NT2/D1 (cell line): Measurements from ENCODE around the gene APP.

Experiments used
- DNase-seq: peaks from one replicate; pipeline ENCODE4 v3.0.0-alpha.2; 2011; ENCODE audit warnings: low read depth, low spot score
- H3K27me3 ChIP-seq: 2 replicates; pipeline ENCODE4 v1.6.0; 2011; ENCODE audit warnings: mild to moderate bottlenecking; ENCODE audit not compliant: insufficient read length, insufficient read depth
- H3K36me3 ChIP-seq: 2 replicates; pipeline ENCODE4 v1.6.1; 2011; ENCODE audit warnings: mild to moderate bottlenecking, low read length, mixed read lengths; ENCODE audit not compliant: insufficient read depth, insufficient read length
- H3K4me1 ChIP-seq: 2 replicates; pipeline ENCODE4 v1.5.1; 2011; ENCODE audit not compliant: insufficient read depth, insufficient read length
- H3K4me3 ChIP-seq: 2 replicates; pipeline ENCODE4 v1.5.1; 2011; ENCODE audit warnings: low read depth; ENCODE audit not compliant: insufficient read length
- H3K9ac ChIP-seq: 2 replicates; pipeline ENCODE4 v1.6.0; 2011; ENCODE audit warnings: low read depth; ENCODE audit not compliant: insufficient read length
- H3K9me3 ChIP-seq: 2 replicates; pipeline ENCODE4 v1.5.1; 2011; ENCODE audit warnings: mild to moderate bottlenecking, low read length; ENCODE audit not compliant: insufficient read depth
- SUZ12 ChIP-seq: IDR thresholded peaks from 2 replicates; pipeline ENCODE4 v1.6.1; 2011; ENCODE audit not compliant: insufficient read length, insufficient read depth; ENCODE audit errors: extremely low read depth
- YY1 ChIP-seq: IDR thresholded peaks from 2 replicates; pipeline ENCODE4 v1.6.1; 2011; ENCODE audit not compliant: insufficient read length, insufficient read depth
- ZNF274 ChIP-seq: IDR thresholded peaks from 2 replicates; pipeline ENCODE4 v1.6.1; 2011; ENCODE audit warnings: mild to moderate bottlenecking, low read depth, low read length

The APP gene

DNA sequence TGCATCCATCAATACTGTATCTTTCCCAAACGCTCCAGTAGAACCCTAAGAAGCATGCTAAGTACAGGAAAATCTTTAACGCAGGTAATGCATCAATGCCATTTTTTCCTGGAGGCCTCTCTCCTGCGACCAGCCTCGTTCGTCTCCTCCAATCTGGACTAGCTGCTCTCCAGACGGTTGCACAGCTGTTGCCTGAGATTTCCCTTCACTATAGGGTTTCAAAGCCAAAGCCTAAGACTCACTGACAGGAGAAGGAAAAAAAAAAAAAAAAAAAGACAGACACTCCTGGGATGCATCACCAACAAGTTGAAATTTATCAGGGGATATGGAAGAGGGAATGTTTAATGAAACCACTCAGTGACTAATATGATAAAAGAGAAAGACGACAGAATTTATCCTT lies 93.0 kb downstream of the APP start:
- H3K9me3 ChIP-seq = no peaks in the 10 kb centered on the region
- H3K4me3 ChIP-seq = no peak overlapping the region
- no peak overlapping the region for H3K9ac ChIP-seq
- peaks cover 4% of the 10 kb centered on the region for H3K36me3 ChIP-seq
- H3K27me3 ChIP-seq = no peaks in the 10 kb centered on the region
- H3K4me1 ChIP-seq = no peaks in the 10 kb centered on the region
- no peak for DNase-seq
- TF ChIP-seq SUZ12 = no peak
- no peak for TF ChIP-seq YY1
- no peak for TF ChIP-seq ZNF274

DNA sequence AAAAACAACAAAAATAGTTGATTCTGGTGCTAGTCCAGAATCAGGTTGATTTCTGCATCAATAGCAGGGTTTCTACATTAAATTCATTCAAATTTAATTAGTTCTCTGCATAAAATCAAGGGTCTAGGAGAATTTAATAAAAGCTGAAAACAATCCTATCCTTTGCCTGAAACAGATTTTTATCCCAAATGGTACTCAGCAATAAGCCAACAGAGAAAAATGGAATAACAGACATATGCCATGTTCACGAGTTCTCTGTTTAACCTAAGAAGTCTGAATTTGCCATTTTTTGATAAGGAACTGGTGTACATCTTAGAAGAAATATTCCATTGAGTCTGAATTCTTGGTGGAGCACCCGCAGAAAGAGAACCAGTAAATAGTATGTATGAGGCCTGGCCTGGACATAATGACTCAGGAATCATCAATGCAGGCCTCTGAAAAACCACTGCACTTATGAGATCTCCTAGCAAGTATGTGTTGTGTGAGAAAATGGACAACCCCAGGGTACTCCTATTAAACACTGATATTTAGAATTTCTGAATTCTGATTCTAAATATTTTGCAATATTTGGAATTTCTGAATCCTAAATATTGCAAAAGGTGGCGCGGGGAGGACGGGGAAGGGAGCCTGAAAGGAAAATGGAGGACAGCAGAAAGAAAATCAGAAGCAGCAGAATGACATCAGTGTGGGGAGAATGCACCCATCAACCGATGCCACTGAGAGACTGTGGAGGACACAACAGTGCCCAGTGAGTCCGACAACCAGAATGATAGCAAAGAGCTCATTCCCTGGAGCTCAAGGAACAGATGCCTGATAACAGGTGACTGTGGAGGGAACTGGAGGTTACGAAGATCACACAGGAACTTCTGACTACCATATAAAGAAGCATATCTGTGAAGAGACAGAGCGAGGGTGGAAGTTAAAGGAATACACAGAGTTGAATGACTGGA lies 97.6 kb downstream of the APP start:
- no peak overlapping the region for H3K4me3 ChIP-seq
- H3K9ac ChIP-seq = no peak overlapping the region
- no peak for TF ChIP-seq YY1
- TF ChIP-seq SUZ12 = no peak
- TF ChIP-seq ZNF274 = no peak
- no peaks in the 10 kb centered on the region for H3K4me1 ChIP-seq
- no peaks in the 10 kb centered on the region for H3K27me3 ChIP-seq
- no peak for DNase-seq
- no peaks in the 10 kb centered on the region for H3K9me3 ChIP-seq
- peaks cover 4% of the 10 kb centered on the region for H3K36me3 ChIP-seq

DNA sequence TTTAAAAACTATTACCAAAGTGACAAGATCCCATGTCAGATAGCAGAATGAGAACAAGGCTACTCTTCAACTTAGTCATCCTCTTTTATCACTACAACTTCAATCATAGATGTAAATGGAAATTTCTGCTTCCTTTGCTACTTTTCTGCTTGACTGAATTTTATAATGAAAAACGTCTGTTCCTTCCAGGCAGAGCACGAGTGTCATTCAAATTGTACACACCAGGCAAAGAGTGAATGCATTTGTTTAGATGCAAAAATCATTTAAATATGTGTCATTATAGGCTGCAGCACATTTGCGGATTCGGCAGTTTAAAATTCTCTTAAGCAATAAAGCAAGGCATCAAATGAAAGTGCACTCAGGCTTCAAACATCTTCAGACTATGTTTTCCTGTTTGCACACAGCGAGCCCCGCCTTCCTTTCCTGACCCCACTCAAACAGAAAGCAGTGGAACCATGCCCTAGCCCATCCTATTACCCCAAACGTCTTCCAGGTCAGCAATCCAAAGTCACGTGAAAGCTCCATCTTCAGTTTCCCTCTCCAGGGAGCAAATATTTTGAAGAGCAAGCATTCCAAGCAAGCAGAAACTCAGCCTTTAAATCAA lies 99.6 kb downstream of the APP start:
- no peaks in the 10 kb centered on the region for H3K36me3 ChIP-seq
- no peaks in the 10 kb centered on the region for H3K27me3 ChIP-seq
- DNase-seq = no peak
- TF ChIP-seq ZNF274 = no peak
- TF ChIP-seq YY1 = no peak
- TF ChIP-seq SUZ12 = no peak
- no peaks in the 10 kb centered on the region for H3K4me1 ChIP-seq
- no peak overlapping the region for H3K4me3 ChIP-seq
- no peaks in the 10 kb centered on the region for H3K9me3 ChIP-seq
- no peak overlapping the region for H3K9ac ChIP-seq

DNA sequence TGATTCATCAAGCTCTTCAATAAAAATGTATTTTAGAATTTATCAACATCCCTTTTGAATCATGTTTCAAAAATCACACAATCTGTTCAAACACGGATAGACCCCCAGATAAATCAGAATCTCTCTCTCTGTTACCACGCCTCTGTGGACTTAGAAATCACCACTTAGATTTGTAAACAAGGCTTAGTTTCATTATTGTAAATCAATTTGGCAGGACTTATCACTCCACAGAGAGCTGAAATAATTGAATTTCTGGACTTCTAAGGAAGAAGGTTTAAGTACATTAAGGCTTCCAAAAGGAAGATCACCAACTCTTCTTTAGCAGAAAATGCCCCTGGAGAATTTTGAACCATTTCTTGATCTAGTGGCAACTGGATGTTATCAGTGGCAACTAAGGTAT lies 100.4 kb downstream of the APP start:
- no peak overlapping the region for H3K9ac ChIP-seq
- no peak overlapping the region for H3K4me3 ChIP-seq
- H3K9me3 ChIP-seq = no peaks in the 10 kb centered on the region
- H3K27me3 ChIP-seq = no peaks in the 10 kb centered on the region
- no peak for TF ChIP-seq ZNF274
- TF ChIP-seq SUZ12 = no peak
- no peak for TF ChIP-seq YY1
- H3K36me3 ChIP-seq = no peaks in the 10 kb centered on the region
- no peak for DNase-seq
- H3K4me1 ChIP-seq = no peaks in the 10 kb centered on the region

DNA sequence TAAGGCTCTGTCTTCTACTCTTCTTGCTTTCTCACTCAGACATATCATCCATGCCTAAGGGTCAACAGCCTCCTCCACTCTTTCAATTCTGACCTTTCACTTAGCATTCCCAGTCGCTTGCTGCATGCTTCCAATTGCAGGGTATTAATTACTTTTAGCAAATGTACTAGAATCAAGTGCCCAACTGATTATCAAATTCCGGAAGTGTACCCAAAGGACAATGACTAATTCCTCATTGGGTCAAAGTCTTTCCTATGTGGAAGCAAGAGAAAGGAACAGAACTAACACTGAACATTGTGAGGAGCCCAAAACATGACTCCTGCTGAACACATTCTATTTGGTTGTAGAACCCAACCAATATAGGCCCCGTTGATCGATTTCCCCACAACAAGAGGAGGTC lies 101.8 kb downstream of the APP start:
- no peak overlapping the region for H3K9ac ChIP-seq
- H3K36me3 ChIP-seq = no peaks in the 10 kb centered on the region
- H3K9me3 ChIP-seq = no peaks in the 10 kb centered on the region
- H3K4me1 ChIP-seq = no peaks in the 10 kb centered on the region
- TF ChIP-seq SUZ12 (no peak), ZNF274 (no peak), YY1 (no peak)
- H3K27me3 ChIP-seq = no peaks in the 10 kb centered on the region
- H3K4me3 ChIP-seq = no peak overlapping the region
- DNase-seq = no peak

DNA sequence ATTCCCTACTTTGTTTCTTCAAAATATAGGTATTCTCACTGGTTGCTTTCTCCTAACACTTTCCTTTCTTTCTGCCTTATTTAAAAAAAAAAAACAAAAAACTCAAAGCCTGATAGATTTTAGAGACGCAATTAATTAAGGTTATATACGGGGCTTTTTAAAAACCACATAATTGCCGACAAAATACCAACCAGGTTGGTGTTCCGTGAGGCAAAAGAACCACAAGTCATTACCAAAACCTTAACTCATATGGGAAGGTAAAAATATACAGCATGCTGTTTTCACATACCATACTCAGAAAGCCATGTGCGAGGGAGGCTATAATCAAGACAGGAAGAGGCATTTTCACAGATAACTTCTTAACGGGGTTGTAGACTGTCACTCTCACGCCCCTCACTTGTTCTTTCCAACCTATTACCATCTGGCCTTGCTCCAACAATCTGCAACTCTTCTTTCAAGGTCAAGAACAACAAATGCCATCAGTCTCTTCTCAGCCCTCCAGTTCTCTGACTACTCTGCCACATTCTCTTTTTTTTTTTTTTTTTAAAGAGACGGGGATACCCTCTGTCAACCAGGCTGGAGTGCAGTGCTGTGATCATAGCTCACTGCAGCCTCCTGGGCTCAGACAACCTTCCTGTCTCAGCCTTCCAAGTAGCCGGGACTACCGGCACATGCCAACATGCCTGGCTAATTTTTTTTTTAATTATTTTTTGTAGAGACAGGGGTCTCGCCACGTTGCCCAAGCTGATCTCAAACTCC lies 102.6 kb downstream of the APP start:
- Histone ChIP-seq H3K4me3 (no peak overlapping the region), H3K4me1 (no peaks in the 10 kb centered on the region), H3K9me3 (no peaks in the 10 kb centered on the region), H3K9ac (no peak overlapping the region), H3K27me3 (no peaks in the 10 kb centered on the region), H3K36me3 (no peaks in the 10 kb centered on the region)
- no peak for DNase-seq
- no peak for TF ChIP-seq ZNF274

DNA sequence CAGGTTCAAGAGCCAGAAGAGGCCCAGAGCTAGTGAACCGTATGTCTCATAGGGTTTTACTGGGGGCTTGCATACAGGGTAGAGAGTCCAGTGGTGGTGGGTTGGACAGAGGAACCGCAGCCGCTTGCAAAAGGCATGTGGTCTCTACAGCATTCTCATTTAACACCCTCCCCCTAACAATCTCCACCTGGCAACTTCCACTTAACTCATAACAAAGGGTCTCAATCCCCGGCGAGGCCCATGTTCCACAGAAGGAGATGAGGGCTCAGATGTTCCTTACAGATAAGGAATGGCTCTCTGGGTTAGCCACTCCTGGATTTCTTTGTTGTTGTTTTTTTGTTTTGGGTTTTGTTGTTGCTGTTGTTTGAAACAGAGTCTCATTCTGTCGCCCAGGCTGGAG lies 106.1 kb downstream of the APP start:
- Histone ChIP-seq H3K4me3 (no peak overlapping the region), H3K9me3 (no peaks in the 10 kb centered on the region), H3K9ac (no peak overlapping the region), H3K27me3 (no peaks in the 10 kb centered on the region), H3K36me3 (peaks cover 3% of the 10 kb centered on the region), H3K4me1 (peaks cover 4% of the 10 kb centered on the region)
- DNase-seq = peak; percentile 33
- TF ChIP-seq YY1 (no peak), SUZ12 (no peak), ZNF274 (no peak)
